ENCODE measurements around the gene DPYD.

DPYD gene

DNA sequence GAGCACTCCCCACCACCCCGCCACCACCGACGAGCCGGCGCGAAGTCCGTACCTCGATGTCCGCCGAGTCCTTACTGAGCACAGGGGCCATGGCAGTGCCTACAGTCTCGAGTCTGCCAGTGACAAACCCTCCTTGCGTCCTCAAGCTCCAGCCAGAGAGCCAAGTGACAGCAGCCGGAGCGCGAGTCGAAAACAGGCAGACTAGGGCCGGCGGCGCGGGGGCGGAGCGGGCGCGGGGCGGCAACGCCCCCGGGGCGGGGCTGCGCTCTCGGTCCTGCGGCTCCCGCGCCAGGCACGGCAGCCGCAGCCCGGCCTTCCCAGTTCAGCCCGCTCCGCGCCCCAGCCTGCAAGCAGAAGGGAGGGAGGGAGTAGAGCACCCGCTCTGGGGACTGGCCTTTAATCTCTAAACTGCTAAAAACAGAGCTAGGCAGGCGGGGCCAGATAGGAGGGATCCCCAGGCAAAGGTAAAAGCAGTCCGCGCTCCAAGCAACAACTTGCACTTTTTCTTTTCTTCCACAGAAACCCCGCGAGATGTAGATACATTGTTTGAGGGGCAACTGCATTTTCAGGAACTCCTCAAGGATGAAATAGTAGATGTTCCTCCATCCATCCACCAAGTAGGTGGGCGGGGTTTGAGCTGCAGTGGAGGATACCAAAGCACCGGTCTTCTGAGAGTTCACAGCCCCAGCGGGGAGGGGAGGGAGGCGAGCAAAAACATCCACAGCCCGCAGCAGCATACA is at the start of gene DPYD:
Gene DPYD (minus strand): TSS at position 203 of the 740 bp plus-strand sequence. CDS start 112 bp downstream, at position 91.
- Histone ChIP-seq H3K27ac (ENCODE audit: low read depth, low read length) (no peak within 1 kb of the TSS), H3K9me3 (ENCODE audit: control insufficient read depth, insufficient read depth, low read depth, low read length) (no peaks in the 10 kb centered on the region), H3K4me1 (ENCODE audit: control insufficient read depth, insufficient read depth, low read length) (no peaks in the 10 kb centered on the region), H3K36me3 (ENCODE audit: control insufficient read depth, insufficient read depth, low read length) (no peaks in the 10 kb centered on the region), H3K9ac (ENCODE audit: low read length) (peak within 1 kb of the TSS; percentile 40), H3K4me3 (ENCODE audit: low read depth, low read length) (peak within 1 kb of the TSS; percentile 81), H3K27me3 (ENCODE audit: control insufficient read depth, insufficient read depth, low read length) (peaks cover 29% of the 10 kb centered on the region)

DNA sequence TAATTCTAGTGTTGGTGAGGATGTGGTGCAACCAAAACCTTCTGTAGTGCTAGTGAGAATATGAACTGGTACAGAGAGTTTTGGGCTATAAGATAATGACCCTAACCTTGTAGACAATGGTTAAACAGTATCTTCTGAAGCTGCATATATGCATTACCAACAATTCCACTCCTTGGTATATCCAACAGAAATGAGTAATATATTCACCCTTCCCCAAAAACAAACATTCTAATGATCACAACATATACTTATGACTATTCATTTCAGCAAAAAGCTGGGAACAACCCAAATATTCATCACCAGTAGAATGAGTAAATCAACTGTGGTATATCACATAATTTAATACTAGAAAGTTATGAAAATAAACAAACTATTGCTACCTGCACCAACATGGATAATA is 39.6 kb upstream of the DPYD start:
- no peak overlapping the region for H3K27ac ChIP-seq (ENCODE audit: low read depth, low read length)

DNA sequence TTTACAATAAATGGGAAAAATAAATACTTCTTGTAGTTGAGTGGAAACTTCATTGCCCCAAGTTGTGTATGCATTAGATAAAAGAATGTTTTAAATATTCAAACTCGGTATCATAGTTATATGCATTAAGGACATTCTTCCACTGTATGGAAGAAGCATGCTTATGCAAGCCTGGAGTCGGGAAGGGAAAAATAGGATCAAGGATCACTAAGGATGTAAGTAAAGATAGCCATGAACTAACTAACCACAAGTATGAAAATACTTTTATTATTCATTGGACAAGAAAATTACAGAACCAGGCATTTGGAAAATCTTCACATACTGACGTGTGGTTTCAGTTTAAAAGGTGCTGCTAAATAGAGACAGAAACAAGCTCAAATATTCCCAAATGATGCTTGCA is 26.9 kb upstream of the DPYD start:
- Histone ChIP-seq H3K27me3 (ENCODE audit: control insufficient read depth, insufficient read depth, low read length) (no peaks in the 10 kb centered on the region), H3K9me3 (ENCODE audit: control insufficient read depth, insufficient read depth, low read depth, low read length) (no peaks in the 10 kb centered on the region), H3K9ac (ENCODE audit: low read length) (no peak overlapping the region), H3K4me3 (ENCODE audit: low read depth, low read length) (no peak overlapping the region), H3K36me3 (ENCODE audit: control insufficient read depth, insufficient read depth, low read length) (no peaks in the 10 kb centered on the region), H3K4me1 (ENCODE audit: control insufficient read depth, insufficient read depth, low read length) (no peaks in the 10 kb centered on the region), H3K27ac (ENCODE audit: low read depth, low read length) (no peak overlapping the region)

More for the DNA sequence above, 39.6 kb upstream of the DPYD start:
- H3K4me3 ChIP-seq (ENCODE audit: low read depth, low read length), result no peak overlapping the region
- no peaks in the 10 kb centered on the region for H3K9me3 ChIP-seq (ENCODE audit: control insufficient read depth, insufficient read depth, low read depth, low read length)
- H3K36me3 ChIP-seq (ENCODE audit: control insufficient read depth, insufficient read depth, low read length), result no peaks in the 10 kb centered on the region
- H3K4me1 ChIP-seq (ENCODE audit: control insufficient read depth, insufficient read depth, low read length), result no peaks in the 10 kb centered on the region
- H3K27me3 ChIP-seq (ENCODE audit: control insufficient read depth, insufficient read depth, low read length), result no peaks in the 10 kb centered on the region
- no peak overlapping the region for H3K9ac ChIP-seq (ENCODE audit: low read length)

DNA sequence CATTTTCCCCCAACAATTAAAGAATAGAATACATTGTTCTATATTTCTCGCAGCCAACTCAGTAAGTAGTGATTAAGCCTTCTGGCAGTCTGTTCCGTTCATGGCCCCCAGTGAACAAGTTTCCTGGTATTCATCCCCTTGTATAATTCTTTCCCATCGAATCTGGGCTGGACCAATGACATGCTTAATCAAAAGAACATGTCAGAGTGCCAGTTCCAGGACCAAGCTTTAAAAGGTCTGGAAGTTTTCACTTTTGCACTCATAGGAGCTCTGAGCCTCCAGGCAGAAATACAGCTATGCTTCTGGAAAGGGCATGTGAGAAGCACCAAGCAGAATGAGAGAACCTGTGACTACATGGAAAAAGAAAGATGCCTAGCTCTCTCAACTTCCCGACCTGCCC is 22.5 kb upstream of the DPYD start:
- Histone ChIP-seq H3K36me3 (ENCODE audit: control insufficient read depth, insufficient read depth, low read length) (no peaks in the 10 kb centered on the region), H3K27me3 (ENCODE audit: control insufficient read depth, insufficient read depth, low read length) (no peaks in the 10 kb centered on the region), H3K4me1 (ENCODE audit: control insufficient read depth, insufficient read depth, low read length) (no peaks in the 10 kb centered on the region), H3K9me3 (ENCODE audit: control insufficient read depth, insufficient read depth, low read depth, low read length) (no peaks in the 10 kb centered on the region), H3K27ac (ENCODE audit: low read depth, low read length) (no peak overlapping the region), H3K9ac (ENCODE audit: low read length) (no peak overlapping the region), H3K4me3 (ENCODE audit: low read depth, low read length) (no peak overlapping the region)

DNA sequence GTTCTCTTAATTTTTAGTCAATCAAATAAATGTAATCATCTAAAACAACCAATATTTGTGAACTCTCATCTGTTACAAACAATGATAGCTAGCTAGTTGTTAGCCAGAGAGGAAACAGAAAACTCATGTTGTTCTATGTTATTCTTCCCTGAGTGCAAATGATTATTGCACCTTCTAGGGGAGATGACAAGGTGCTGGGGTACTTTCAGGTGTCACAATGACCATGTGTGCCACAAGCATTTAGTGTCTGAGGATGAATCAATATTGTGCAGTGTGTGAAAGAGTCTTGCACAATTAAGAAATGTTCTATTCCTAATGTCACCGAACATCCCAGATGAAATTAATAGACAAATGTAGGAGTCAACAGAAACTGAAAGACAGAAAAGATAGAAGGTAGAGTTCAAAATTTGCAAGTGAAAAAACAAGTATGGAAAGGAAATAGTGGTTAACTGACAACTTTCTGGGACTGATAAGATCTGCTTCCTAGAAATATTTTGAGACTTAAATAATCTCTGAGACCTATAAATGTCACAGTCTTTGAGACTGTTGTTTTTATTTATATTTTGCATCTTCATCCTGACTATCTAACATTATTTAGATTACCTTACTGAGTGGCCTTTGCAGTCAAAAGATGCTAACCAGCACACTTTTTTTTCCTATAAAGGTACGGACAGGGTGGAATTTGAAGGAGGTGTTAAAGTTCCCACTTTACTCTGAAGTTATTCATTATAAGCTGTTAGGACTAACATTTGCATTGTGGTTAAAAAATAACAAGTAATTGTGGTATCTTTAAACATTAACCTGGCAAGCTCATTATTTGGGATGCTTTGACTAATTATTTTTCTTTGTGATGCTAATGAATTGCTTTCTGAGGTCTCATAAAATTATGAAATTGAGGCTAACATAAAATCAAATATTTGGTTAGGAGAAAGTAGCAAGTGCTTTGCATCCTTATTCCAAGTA is 21.6 kb upstream of the DPYD start:
- H3K4me3 ChIP-seq (ENCODE audit: low read depth, low read length), result no peak overlapping the region
- no peaks in the 10 kb centered on the region for H3K4me1 ChIP-seq (ENCODE audit: control insufficient read depth, insufficient read depth, low read length)
- no peaks in the 10 kb centered on the region for H3K36me3 ChIP-seq (ENCODE audit: control insufficient read depth, insufficient read depth, low read length)
- no peaks in the 10 kb centered on the region for H3K27me3 ChIP-seq (ENCODE audit: control insufficient read depth, insufficient read depth, low read length)
- H3K9me3 ChIP-seq (ENCODE audit: control insufficient read depth, insufficient read depth, low read depth, low read length), result no peaks in the 10 kb centered on the region
- no peak overlapping the region for H3K9ac ChIP-seq (ENCODE audit: low read length)
- H3K27ac ChIP-seq (ENCODE audit: low read depth, low read length), result no peak overlapping the region

DNA sequence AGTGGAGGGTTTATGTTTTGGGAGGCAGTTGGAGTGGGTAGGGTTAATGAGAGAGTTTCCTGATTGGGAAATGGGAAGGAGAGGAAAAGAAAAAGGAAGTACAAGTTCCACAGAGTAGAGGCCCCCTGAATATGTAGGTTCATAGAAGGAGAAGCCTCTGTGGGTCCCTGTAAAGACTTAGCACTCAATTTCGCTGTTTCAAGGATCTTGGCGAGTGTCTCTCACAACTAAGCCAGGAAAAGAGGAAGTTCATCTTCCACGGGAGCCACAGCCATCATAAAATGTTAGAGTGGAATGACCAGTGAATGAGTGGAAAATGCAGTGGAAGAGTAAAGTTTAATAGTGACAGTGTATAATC is 17.4 kb upstream of the DPYD start:
- no peaks in the 10 kb centered on the region for H3K9me3 ChIP-seq (ENCODE audit: control insufficient read depth, insufficient read depth, low read depth, low read length)
- H3K27ac ChIP-seq (ENCODE audit: low read depth, low read length), result no peak overlapping the region
- no peaks in the 10 kb centered on the region for H3K27me3 ChIP-seq (ENCODE audit: control insufficient read depth, insufficient read depth, low read length)
- H3K9ac ChIP-seq (ENCODE audit: low read length), result no peak overlapping the region
- H3K4me3 ChIP-seq (ENCODE audit: low read depth, low read length), result no peak overlapping the region
- no peaks in the 10 kb centered on the region for H3K4me1 ChIP-seq (ENCODE audit: control insufficient read depth, insufficient read depth, low read length)
- no peaks in the 10 kb centered on the region for H3K36me3 ChIP-seq (ENCODE audit: control insufficient read depth, insufficient read depth, low read length)

DNA sequence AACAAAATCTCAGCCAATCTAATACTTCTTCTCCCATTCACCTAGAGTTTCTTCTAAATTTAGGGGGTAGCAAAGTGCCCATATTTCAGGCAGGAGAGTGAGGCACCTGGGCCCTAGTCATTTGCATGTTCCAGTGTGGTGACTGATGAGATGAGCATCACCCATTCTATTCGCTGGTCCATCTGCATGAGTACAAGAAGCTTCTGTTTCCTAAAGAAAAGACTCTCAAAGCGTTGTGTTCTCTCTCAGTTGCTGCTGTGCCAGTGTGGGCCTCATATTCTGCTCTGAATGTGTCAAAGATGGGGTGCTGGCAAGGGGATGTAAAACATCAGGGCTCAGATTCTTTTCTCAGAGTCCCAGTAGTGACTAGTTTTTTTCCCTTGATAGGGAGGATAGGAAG is 16.1 kb upstream of the DPYD start:
- no peaks in the 10 kb centered on the region for H3K4me1 ChIP-seq (ENCODE audit: control insufficient read depth, insufficient read depth, low read length)
- H3K27me3 ChIP-seq (ENCODE audit: control insufficient read depth, insufficient read depth, low read length), result no peaks in the 10 kb centered on the region
- H3K36me3 ChIP-seq (ENCODE audit: control insufficient read depth, insufficient read depth, low read length), result no peaks in the 10 kb centered on the region
- no peak overlapping the region for H3K4me3 ChIP-seq (ENCODE audit: low read depth, low read length)
- H3K27ac ChIP-seq (ENCODE audit: low read depth, low read length), result no peak overlapping the region
- H3K9me3 ChIP-seq (ENCODE audit: control insufficient read depth, insufficient read depth, low read depth, low read length), result no peaks in the 10 kb centered on the region
- H3K9ac ChIP-seq (ENCODE audit: low read length), result no peak overlapping the region

DNA sequence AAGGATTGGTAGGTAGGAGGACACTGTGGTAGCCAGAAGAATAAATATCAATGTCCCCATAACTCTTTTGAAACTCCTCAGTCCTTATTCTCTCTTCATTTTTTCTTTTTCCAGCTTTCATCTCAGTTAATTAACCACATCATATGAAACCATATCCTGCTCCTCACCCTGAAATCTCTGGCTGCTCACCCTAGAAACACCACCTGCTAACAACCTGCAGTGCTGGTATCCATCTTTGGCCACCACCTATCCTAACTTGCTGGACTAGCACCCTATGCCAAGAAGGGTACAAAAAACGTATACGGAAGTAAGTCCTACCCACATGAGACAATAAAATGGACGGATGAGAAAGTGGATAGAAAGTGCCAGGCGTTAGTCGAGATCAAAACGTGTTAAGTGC is 13.7 kb upstream of the DPYD start:
- Histone ChIP-seq H3K9ac (ENCODE audit: low read length) (no peak overlapping the region), H3K27ac (ENCODE audit: low read depth, low read length) (no peak overlapping the region), H3K36me3 (ENCODE audit: control insufficient read depth, insufficient read depth, low read length) (no peaks in the 10 kb centered on the region), H3K27me3 (ENCODE audit: control insufficient read depth, insufficient read depth, low read length) (no peaks in the 10 kb centered on the region), H3K4me3 (ENCODE audit: low read depth, low read length) (no peak overlapping the region), H3K9me3 (ENCODE audit: control insufficient read depth, insufficient read depth, low read depth, low read length) (no peaks in the 10 kb centered on the region), H3K4me1 (ENCODE audit: control insufficient read depth, insufficient read depth, low read length) (no peaks in the 10 kb centered on the region)

DNA sequence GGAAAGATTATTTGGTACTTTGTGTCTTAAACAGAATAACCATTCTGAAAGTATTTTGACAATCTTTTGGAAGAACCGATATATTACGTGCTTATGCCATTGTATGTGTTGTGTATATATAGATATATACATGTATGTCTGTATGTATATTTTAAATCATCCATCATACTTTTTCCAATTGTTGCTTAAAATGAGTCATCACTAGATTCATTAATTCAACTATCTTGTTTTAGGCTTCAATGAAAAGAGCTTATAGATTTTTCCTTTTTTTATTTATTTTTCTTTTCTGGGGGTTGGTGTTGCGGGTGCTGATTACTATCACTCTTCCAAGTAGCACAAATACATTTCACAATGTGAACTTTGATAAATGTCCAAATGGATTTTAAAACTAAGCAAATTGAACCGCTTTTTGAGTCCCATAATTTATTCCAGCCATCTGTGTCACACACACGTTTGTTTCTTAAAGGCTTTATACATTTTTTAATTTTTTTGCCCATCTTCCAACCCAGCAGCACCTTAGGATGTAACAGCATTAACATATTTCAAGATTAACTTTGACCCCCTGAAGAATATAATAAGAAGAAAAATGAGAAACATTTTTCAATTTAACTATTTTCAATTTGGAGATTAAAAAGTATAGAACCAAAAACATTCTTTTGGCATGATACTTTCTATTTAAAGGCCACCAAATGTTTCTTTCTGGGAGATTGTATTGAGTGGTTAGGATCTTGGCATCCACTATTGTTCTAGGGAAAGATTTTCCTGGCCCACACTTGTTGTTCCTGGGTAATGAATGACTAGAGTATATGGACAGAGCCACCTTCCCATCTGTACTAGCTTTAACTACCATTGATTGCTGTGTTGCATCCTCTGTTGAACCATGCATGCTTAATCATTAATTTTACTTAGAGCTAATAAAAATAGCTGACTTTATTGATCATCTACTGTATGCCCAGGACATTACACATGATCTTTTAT is 9.3 kb upstream of the DPYD start:
- no peak overlapping the region for H3K27ac ChIP-seq (ENCODE audit: low read depth, low read length)
- H3K36me3 ChIP-seq (ENCODE audit: control insufficient read depth, insufficient read depth, low read length), result no peaks in the 10 kb centered on the region
- H3K9me3 ChIP-seq (ENCODE audit: control insufficient read depth, insufficient read depth, low read depth, low read length), result no peaks in the 10 kb centered on the region
- H3K4me1 ChIP-seq (ENCODE audit: control insufficient read depth, insufficient read depth, low read length), result no peaks in the 10 kb centered on the region
- no peaks in the 10 kb centered on the region for H3K27me3 ChIP-seq (ENCODE audit: control insufficient read depth, insufficient read depth, low read length)
- H3K4me3 ChIP-seq (ENCODE audit: low read depth, low read length), result no peak overlapping the region
- no peak overlapping the region for H3K9ac ChIP-seq (ENCODE audit: low read length)

DNA sequence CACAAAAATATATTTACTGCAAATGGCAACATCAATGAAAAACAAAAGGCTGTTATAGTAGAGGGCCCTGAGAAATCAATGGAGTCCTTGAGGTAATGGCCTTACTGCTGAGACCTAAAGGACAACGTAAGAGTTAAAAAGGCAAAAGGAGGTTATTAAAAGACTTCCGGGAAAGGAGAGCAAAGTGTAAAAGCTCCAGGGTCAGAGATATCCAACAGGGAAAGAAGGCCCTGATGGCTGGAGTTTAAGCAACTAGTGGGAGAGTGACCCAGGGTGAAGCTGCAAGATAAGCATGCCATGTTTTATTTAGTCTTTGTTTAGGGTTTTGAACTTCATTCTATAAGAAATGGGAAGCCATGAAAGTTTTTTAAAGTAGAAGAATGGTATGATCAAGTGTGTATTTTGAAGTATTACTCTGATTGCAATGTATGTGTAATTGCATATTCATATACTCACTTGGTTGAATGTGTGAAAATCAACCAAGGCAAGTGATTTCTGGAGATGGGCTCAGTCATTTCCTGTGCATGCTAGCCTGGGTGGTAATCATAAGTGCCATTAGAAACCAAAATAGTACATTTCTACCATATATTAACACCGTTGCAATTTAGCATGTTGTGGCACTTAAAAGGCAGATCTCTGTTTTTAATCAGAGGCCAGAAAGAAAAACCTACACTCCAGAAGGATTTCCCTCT is 5.3 kb upstream of the DPYD start:
- no peaks in the 10 kb centered on the region for H3K9me3 ChIP-seq (ENCODE audit: control insufficient read depth, insufficient read depth, low read depth, low read length)
- H3K4me1 ChIP-seq (ENCODE audit: control insufficient read depth, insufficient read depth, low read length), result no peaks in the 10 kb centered on the region
- H3K9ac ChIP-seq (ENCODE audit: low read length), result no peak overlapping the region
- H3K4me3 ChIP-seq (ENCODE audit: low read depth, low read length), result no peak overlapping the region
- no peaks in the 10 kb centered on the region for H3K36me3 ChIP-seq (ENCODE audit: control insufficient read depth, insufficient read depth, low read length)
- 0 out of 2 replicates have a peak, but pooled peaks cover 3% of the 10 kb centered on the region for H3K27me3 ChIP-seq (ENCODE audit: control insufficient read depth, insufficient read depth, low read length)
- H3K27ac ChIP-seq (ENCODE audit: low read depth, low read length), result no peak overlapping the region
